SH-SY5Y (cell line): ENCODE data around the gene MT1X.

Experiments
- GATA2 ChIP-seq: IDR thresholded peaks from 2 replicates; pipeline ENCODE4 v1.6.1; 2011; ENCODE audit warnings: mild to moderate bottlenecking, low read depth, low read length
- GATA3 ChIP-seq: IDR thresholded peaks from 2 replicates; pipeline ENCODE4 v1.6.1; 2011; ENCODE audit warnings: low read depth, mild to moderate bottlenecking, low read length, moderate library complexity

MT1X gene

DNA sequence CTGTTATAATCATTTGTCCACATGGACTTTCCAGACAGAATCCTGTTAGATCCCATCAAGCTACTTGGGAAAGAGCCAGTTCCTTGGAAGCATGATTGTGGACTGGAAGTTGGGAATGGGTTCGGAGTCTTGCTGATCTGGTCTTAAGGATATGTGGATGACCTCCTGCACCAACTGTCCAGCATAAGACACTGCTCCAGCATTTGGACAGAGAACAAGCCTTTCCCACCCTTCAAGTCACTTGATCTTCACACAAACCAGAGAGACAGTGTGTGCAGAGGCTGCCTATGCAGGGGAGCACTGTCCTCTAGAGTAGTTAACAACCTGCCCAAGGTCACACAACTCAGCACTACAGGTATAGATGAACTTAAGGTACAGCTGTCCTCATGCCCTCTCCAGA lies 36.4 kb upstream of the MT1X start:
- TF ChIP-seq GATA2 (no peak), GATA3 (no peak)

DNA sequence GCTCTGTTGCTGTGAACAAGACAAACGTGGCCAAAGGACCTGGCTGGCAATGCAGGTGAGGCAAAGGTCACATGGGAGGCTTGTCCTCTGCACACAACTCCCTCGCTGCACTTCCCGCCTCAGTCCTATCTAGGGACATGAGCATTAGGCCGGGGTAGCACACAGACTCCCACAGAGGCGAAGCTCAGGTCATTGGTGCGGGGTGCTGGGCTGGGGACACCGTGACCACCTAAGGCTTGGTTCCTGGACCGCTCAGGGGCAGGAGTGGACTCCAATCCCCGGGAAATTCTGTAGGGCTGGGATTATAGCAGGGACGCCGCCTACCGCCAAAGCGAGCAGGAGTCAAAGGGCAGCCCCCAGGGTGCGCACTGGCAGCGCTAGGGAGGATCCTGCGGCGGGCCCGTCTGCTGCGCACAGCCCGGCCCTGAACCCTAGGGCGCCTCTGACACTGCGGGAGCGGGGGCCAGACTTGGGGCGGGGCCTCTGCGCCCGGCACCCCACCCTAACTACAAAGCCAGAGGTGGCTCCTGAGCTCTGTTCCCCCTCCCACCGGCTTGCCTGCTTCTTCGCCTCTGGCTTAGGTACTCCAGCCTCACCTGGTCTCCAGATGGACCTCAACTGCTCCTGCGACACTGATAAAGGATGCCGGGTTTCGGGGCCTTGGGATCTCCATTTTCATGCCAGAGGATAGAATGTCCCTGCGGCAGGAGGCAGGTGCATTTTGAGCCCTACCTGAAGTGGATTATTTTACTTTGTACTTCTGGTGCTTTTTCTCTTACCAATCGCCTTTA lies 34.4 kb upstream of the MT1X start:
- TF ChIP-seq GATA2 (no peak), GATA3 (no peak)

DNA sequence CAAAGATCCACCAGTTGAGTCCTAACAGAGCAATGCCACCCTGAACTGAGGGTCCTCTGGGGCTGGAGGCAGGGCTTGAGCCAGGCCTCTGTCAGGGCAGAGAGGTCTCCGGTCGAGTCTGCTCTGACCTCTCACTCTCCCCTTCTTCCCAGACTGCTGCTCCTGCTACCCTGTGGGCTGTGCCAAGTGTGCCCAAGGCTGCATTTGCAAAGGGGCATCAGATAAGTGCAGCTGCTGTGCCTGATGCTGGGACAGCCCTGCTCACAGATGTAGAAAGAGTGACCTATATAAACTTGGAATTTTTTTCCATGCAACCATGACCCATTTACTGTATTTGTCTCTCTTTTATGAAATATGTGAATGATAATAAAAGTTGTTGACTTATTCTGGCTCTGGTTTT lies 33.0 kb upstream of the MT1X start:
- peak; percentile 84 for TF ChIP-seq GATA2
- TF ChIP-seq GATA3: no peak

DNA sequence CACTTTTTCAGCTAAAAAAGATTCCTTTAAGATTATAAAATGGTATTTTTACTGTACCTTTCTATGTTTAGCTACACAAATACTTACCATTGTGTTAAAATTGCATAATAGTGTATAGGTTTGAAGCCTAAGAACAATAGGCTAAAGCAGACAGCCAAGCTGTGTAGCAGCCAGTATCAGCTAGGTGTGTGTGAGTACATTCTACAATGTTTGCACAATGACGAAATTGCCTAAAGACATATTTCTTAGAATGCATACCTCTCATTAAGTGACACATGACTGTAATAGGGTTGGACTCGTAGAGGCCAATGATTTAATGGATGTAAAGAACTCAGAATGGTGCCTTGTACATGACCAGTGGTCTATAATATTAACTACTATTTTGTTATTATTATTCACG lies 32.5 kb upstream of the MT1X start:
- TF ChIP-seq GATA2 (no peak), GATA3 (no peak)

DNA sequence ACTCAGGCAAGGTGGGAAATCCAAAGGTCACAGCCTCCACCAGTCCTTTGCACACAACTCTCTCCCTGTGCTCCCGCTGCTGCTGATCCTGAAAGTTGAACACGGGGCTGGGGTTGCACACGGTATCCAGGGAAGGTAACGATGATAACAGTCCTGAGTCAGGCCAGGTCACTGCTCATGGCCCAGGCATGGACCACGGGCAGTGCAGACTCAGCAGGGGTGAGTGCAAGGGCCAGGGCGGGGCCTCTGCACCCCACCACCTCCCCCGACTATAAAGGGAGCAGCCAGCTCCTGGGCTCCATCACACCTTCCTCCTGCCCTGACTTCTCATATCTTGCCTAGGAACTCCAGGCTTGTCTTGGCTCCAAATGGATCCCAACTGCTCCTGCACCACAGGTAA lies 30.7 kb upstream of the MT1X start, which contains the start of gene MT1B:
MT1B (plus strand) TSS at position 301 of the 400 bp plus-strand sequence; CDS start at position 369, 68 bp downstream.
- no peak for TF ChIP-seq GATA3
- no peak for TF ChIP-seq GATA2

DNA sequence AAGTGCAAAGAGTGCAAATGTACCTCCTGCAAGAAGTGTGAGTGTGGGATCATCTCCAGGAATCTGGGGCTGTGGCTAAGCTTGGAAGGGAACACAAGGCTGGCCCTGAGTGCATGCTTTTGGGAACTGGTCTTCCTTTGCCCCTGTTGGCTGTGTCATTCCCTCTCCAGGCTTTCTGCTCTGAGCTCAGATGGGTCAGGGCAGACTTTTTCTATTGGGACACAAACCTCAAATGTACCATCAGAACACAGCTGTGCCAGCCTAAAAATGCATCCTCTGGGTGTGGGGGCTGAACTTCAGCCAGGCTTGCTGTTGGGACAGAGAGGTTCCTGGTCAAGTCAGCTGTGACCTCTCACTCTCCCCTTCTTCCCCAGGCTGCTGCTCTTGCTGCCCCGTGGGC lies 29.7 kb upstream of the MT1X start:
- TF ChIP-seq GATA2: no peak
- no peak for TF ChIP-seq GATA3

DNA sequence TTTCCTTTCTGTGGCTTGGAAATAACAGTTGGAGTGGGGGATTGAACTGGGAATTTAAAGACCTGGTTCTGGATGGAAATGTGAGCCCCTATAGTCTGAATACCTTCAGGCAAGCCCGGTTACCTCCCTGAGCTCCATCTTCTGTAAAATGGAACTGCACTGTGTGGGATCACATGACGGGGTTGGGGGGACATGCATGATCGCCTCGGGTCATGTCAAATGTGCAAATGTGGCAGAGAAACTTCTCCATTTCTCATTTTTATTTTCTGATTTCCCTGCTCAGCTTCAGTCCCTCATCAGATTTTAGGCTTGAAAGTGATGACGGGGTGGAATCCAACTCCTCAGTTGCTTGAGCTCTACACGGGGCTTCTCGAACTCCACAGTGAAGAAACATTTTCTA lies 29.1 kb upstream of the MT1X start:
- TF ChIP-seq GATA3: no peak
- TF ChIP-seq GATA2: no peak

DNA sequence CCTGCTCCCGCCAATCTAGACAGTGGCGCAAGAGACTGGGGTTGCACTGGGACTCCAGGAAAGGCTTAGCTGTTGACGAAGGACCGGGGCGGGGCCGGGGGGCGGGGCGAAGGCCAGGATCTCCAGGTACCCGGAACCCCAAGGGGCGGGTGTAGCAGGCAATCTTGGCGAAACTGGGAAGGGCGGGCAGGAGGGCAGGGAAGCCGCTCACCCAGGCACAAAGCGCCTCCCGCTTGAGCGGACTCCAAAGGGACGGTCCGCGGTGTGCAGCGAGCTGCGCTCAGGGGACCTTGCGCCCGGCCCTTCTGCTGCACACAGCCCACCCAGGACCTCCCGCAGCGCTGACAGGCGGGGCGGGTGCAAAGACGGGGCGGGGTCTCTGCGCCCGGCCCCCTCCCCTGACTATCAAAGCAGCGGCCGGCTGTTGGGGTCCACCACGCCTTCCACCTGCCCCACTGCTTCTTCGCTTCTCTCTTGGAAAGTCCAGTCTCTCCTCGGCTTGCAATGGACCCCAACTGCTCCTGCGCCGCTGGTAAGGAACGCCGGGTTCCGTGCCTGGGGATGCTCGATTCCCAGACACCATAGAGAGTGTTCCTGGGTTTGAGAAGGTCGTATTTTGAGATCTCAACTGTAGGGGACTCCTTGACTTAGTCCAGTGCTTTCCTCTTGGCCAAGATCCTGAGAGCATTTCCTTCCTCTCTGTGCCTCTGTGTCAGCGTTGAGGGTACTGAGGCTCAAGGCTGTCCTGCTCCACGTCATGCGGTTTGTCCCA lies 24.5 kb upstream of the MT1X start, which contains the start of gene MT1F:
MT1F (plus strand) TSS at position 405 of the 772 bp plus-strand sequence; CDS start at position 505, 100 bp downstream.
- TF ChIP-seq GATA3 (no peak), GATA2 (no peak)

DNA sequence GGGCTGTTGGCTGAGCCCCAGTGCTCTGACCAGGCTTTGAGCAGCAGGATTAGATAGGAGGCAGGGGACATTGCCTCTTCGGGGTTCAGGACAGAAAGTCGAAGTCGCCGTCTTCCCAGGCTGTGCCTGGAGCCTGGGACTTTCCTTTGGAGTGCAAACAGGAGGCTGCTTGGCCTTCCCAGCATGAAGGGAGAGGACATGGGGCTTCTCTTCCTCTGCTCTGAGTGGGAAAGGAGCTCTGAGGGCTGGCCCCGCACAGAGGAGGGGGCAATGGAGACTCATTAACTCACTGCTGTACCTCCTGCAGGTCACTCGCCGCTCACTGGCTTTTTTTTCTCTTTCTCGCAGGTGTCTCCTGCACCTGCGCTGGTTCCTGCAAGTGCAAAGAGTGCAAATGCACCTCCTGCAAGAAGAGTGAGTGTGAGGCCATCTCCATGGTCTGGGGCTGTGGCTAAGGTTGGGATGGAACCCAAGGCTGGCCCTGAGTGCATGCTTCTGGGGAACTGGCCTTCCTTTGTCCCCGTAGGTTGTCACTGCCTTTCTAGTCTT lies 23.9 kb upstream of the MT1X start:
- TF ChIP-seq GATA3 (no peak), GATA2 (no peak)

DNA sequence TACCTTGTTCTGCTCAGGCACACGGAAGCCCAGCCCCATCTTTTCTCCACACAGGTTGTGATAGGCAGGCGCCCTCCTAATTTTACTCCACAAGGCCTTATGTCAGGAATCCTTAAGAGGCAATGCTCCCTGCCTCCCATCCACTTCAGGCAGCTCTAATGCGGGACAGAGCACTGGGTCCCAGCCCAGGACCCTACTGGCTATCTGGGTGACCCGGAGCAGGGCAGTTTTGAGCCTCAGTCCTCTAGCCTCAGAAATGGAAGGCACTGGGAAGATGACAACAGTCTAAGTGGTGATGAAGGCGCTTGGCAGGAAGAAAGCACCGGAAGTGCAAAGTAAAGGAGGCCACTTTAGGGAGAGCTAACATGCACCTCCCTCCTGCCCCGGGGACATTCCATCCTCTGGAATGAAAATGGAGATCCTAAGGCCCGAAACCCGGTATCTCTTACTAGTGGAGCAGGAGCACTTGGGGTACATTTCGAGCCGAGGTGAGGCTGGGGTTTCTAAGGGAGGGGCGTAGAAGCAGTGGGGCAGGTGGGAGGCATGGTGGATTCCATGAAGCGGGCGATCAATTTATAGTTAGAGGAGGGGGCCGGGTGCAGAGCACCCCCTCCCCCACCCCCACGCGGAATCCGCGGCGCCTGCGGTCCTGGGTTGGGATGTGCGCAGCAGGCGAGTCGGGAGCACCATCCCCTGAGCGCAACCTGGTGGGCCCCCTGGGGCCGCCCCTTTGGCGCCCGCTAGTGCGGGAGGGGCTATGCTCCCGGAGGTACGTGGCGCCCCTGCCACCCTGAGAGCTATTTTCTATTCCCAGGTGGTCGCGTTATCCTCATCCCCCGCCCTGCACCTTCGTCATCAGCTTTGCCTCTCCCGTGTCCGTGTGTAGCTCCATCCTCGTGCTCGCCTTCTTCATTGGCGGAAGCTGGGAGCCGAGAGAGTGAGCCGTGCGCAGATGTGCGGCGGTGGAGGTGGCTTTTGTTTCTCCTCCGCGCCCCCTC lies 19.6 kb upstream of the MT1X start:
- no peak for TF ChIP-seq GATA3
- TF ChIP-seq GATA2: no peak

DNA sequence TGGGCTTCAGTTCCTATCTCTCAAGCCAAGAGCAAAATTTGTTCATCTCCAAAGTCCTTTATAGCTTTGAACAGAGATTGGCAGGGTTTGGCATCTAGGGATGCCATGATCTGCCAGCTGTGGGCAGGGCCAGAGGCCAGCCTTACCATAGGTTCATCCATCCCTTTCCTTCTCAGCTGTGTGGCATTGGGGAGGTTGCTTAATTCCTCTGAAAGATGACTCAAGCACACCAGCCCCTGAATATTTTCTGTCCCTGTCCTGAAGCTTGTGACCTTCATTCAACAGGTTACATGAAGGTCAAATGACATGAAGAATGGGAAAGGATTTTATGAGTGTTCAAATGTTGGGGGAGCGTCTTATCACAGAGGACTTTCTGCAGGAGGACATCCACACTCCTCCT lies 17.8 kb upstream of the MT1X start:
- no peak for TF ChIP-seq GATA2
- TF ChIP-seq GATA3: no peak

DNA sequence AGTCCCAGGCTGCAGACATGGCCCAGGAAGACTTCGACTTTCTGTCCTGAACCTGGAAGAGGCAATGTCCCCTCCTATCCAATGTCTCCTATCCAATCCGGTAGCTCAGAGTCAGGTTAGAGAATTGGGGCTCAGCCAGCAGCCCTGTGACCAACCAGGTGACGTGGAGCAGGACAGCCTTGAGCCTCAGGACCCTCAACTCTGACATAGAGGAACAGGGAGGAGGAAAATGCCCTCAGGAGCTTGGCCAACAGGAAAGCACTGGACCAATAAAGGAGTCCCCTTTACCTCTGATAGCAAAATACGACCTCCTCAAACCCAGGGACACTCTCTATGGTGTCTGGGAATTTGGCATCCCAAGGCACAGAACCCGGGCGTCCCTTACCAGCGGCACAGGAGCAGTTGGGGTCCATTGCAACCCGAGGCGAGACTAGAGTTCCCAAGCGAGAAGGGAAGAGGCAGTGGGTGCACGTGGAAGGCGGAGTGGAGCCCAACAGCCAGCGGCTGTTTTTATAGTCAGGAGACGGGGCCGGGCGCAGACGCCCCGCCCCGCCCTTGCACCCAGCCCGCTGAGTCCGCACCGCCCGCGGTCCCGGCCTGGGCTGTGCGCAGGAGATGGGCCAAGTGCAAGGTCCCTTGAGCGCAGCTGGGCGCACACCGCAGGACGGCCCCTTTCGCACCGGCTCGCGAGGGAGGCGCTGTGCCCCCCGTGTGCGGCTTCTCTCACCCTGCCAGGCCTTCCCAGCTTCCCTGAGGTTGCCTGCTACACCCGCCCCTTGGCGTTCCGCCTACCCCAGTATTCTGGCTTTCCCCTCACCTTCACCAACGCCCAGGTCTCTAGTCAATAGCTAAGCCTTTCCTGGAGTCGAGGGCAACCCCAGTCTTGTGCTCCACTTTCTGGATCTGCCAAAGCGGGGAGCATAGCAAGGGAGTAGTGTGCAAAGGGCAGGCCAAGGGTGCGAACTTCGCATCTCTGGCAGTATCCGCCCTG lies 14.4 kb upstream of the MT1X start, which contains the start of gene MT1G:
MT1G (minus strand) TSS at position 485 of the 991 bp plus-strand sequence; CDS start at position 413, 72 bp downstream.
- TF ChIP-seq GATA2: no peak
- TF ChIP-seq GATA3: no peak
